HG03060 (cell line): ENCODE data around the gene C16orf54.
"Not testable (repeated sequence)": the region's sequence is repeated elsewhere in the genome, so short reads cannot be mapped to it uniquely, and the experiment has no call there.

Experiments used
- ATAC-seq: cut with Tn5 transposase; IDR thresholded peaks from one replicate; pipeline ENCODE4 v1.9.1; 2021; ENCODE audit warnings: low read depth, moderate number of reproducible peaks; ENCODE audit not compliant: unreplicated experiment

The C16orf54 gene

GRCh38 chr16:29743475-29743826, 2.3 kb downstream of the C16orf54 start:
- ATAC-seq: no peak

- ATAC-seq: no peak
Observed at GRCh38 chr16:29742683-29743275, 3.0 kb downstream of the C16orf54 start.

GRCh38 chr16:29740630-29741015, 5.2 kb downstream of the C16orf54 start:
- ATAC-seq: not testable (repeated sequence)

- ATAC-seq: not testable (repeated sequence)
Observed at GRCh38 chr16:29739927-29740629, 5.7 kb downstream of the C16orf54 start.

DNA sequence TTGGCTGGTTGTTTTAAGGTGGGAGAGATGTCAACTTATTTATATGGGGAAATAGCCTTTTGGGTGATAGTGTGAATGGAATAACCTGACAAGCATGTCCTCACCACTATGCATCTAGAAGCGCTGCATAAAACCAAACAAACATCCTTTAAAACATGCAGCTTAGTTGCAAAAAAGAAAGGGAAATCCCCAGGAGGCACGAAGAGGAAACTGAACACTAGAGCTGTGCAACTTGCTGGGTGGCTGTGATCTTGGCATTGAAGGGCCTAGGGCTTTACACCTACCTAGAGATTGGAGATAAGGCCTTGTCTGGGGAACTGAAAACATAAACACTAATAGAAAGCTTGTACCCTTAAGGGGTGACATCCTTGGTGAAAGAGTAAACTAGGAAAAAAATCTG, 7.3 kb downstream of the C16orf54 start:
- ATAC-seq: no peak

GRCh38 chr16:29737713-29738112, 8.1 kb downstream of the C16orf54 start:
- no peak for ATAC-seq

- no peak for ATAC-seq
Observed at GRCh38 chr16:29736764-29737163, 9.0 kb downstream of the C16orf54 start.

DNA sequence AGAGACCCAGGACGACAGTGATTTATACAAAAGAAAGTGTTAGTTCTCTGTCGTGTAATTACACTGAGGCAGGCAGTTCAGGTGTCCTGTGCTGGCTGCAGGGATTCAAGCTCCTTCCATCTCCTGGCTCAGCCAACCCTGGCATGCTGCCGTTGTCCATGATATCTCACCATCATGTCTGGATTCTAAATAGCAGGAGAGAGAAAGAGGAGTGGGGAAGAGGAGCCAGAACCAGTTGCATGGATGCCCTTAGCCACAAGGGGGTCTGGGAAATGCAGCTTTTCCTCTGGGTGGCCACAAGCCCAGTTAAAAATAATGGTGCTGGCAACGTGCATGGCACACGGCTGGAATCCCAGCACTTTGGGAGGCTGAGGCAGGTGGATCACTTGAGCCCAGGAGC, 9.7 kb downstream of the C16orf54 start:
- no peak for ATAC-seq

DNA sequence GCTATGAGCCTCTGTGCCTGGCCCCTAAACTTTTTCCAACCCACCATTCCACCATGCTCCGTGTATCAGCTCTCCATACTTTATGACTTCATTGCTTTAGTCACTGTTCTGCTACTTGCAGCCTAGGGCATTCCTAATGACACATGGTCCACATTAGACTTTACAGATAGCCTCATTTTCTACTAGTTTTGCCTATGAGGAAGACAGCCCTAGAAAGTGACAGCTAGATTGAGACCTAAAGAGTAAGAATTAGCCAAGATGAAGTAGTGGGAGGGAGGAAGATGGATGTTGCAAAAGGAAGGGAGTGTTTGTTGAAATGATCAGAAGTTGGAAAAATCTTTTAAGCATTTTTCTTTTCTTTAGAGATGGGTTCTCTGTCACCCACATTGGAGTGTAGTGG, 11.0 kb downstream of the C16orf54 start:
- ATAC-seq: no peak

DNA sequence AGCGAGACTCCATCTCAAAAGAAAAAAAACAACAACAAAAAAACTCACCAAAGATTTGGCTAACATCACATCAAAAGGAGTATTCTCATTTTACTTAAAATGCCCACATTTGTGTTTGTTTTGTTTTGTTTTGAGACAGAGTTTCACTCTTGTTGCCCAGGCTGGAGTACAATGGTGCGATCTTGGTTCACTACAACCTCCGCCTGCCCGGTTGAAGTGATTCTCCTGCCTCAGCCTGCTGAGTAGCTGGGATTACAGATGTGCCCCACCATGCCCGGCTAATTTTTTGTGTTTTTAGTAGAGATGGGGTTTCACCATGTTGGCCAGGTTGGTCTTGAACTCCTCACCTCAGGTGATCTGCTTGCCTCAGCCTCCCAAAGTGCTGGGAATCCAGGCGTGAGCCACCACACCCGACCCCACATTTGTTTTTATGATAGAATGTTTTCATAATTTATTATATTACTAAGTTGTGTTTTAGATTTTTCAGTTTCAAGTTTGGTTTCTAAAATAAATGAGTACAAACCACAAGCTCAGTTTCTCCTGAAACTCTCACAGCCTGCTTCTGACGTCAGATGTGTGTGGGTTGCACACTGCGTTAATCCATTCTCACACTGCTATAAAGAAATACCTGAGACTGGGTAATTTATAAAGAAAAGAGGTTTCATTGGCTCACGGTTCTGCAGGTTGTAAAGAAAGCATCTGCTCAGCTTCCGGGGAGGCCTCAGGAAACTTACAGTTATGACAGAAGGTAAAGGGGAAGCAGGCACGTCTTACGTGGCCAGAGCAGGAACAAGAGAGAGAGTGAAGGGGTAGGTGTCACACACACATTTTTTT, 13.8 kb downstream of the C16orf54 start:
- peak; percentile 43 for ATAC-seq

DNA sequence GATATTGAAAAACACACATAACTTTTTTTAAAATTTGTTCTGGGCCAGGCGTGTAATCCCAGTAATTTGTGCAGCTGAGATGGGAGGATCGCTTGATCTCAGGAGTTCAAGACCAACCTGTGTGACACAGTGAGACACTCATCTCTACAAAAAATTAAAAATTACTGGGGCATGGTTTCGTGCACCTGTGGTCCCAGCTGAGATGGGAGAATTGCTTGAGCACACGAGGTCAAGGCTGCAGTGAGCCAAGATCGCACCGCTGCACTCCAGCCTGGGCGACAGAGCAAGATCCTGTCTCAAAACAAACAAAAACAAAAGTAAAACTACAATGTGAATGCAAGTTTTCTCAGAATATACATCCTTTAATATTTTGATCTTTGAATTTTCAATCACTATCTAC, 15.1 kb downstream of the C16orf54 start:
- ATAC-seq: no peak

DNA sequence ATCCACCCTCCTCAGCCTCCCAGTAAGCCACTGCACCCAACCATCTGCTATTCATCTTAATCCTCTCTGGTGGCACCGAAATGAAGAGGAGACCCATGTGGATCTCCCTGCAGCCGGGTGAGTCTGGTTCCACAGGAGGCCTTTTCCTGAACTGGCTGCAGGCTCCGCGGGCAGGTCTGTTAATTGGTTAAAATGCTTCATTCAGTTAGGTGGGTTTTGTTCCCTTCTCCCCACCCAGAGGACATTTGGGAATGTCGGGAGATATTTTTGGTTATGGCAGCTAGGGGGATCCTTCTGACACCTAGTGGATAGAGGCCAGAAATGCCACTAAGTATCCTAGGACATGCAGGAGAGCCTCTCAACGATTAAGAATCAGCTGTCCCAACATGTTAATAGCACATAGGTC, 16.7 kb downstream of the C16orf54 start:
- ATAC-seq: no peak

DNA sequence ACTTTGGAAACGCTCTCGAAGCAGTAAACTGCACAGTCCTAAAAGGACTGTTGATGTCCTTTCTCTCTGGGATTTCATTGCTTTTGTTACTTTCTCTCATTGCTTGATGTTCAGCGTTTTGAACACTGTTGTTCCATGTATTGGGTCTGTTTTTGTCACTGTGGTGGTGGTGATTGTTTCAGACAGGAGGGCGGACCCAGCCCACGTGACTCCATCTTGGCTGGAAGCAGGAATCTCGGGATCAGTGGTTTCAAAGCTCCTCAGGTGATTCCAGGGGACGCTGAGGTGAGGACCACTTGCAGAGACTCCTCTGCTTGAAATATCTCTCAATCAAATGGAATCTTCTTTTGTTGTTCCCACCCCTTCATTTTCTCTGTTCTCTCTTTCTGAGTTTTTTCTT, 18.3 kb downstream of the C16orf54 start:
- ATAC-seq: no peak

- no peak for ATAC-seq
Observed at GRCh38 chr16:29726845-29727377, 18.9 kb downstream of the C16orf54 start.

DNA sequence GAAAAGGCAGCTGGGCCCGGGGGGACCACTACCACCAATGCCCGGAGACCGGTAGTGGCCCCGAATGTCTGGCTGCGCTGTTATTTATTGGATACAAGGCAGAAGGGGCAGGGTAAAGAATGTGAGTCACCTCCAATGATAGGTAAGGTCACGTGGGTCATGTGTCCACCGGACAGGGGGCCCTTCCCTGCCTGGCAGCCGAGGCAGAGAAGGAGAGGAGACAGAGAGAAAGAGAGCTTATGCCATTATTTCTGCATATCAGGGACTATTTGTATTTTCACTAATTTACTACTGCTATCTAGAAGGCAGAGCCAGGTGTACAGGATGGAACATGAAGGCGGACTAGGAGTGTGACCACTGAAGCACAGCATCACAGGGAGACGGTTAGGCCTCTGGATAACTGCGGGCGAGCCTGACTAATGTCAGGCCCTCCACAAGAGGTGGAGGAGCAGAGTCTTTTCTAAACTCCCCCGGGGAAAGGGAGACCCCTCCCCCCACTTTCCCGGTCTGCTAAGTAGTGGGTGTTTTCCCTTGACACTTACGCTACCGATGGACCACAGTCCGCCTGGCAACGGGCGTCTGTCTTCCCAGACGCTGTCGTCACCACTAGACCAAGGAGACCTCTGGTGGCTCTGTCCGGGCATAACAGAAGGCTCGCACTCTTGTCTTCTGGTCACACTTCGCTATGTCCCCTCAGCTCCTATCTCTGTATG, 24.5 kb downstream of the C16orf54 start:
- ATAC-seq: not testable (repeated sequence)

GRCh38 chr16:29720703-29721102, 25.1 kb downstream of the C16orf54 start:
- ATAC-seq: no peak

DNA sequence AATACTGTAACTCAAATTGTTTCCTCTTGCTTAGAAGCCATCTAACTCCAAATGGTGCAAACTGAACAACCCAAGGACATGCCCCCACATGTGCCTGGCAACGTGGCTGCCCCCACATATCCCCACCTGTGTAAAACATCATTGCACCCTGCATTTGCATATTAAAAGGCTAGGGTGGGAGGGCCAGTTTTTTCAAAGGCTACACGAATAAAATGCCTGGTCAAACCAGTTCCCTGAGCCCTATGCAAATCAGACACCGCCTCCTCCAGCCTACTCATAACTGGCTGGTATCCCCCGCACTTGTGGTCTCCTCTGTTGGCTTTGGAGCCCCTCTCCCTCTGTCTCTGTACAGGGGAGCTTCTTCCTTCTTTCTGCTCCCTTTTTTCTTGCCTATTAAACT, 26.7 kb downstream of the C16orf54 start:
- no peak for ATAC-seq

DNA sequence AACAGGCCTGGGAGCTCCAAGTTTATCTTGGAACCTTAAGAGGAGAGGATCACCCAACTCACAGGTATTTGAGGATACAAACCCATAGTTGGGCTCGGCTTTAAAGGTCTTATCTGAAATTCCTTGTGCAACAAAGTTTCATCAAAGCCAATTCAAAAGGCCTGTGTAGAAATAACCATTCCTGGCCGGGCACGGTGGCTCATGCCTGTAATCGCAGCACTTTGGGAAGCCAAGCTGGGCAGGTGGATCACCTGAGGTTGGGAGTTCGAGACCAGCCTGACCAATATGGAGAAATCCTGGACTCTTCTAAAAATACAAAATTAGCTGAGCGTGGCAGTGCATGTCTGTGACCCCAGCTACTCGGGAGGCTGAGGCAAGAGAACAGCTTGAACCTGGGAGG, 28.7 kb downstream of the C16orf54 start:
- no peak for ATAC-seq

DNA sequence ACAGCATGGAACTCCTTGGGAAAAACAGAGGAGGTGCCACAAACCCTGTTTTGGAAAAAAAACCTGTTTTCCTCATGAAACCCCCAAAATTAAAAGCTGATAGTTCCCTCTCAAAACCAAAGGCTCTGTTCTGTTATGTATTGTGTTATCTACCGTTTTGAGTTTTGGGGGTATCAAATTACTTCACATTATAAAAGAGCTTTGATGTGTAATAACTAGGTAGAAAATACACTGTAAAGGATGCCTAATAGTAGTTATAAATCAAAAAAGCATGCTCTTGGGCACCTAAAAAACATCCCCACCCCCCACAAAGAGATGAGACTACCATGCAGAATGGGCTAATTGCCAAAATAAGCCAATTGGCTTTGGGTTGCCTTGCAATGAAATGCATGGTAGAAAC, 30.8 kb downstream of the C16orf54 start:
- no peak for ATAC-seq

DNA sequence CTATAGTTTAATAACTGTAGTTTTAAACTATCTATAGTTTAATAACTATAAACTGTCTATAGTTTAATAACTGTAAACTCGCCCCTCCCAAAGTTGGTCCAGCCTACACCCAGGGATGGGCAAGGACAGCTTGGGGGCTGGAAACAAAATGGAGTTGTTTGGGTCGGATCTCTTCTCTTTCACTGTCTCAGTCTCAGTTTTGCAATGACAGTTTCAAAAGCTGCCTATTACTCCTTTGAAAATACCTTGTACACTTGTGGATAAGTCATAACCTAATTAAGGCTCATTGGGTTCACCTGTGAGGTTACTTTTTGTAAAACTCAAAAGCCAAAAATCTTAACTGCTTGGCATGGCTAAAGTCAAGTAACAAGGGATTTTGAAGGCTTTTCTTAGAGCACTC, 31.4 kb downstream of the C16orf54 start:
- ATAC-seq: no peak

DNA sequence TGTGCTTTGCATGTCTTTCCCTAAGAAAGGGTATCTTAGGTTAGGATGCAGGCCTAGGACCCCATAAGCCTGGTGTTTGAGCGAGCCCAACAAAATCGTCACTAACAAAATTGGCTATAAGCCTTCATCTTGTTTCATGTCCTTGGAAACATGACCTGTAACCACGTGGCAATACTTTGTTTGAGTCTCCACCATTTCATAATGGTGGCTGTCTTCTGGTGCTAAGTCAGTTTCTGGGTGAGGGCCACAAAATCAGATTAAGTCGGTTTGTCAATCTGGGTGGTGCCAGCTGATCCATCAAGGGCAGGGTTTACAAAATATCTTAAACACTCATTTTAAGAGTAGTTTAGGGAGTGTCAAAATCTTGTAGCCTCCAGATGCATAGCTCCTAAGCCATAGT, 33.0 kb downstream of the C16orf54 start:
- ATAC-seq: no peak
